ENCODE data around the gene CXorf66. TPM values are rescaled to one million over a fixed set of nuclear protein-coding genes. Genes with fewer than 3 reads are reported as not detected.
A peak's percentile ranks its signal among the peaks of the same experiment; 100 is the strongest.

Gene CXorf66
- total and polyA plus RNA-seq, 2 of the 13 experiments (the other 11 are each of a cell fraction or from before 2014, with no cell fraction given): not detected

DNA sequence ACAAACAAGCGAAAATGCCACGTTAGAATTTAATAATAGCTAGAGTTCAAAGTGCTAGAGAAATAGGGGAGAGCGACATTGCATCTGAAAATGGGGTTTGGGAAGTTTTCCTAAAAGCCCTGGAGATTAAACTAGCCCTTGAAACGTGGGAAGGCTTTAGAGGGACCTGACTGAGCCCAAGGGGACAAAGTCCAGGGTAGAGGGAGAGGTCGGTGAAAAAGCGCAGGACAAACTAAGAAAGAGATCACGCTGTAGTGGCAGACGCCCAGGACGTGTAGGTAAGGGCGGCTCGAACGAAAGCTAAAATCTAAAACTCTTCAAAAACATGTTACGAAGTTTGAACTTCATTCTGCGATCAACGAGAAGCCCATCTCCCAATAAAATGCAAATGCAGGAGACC is 31.4 kb downstream of the CXorf66 start (continued):
- TF ChIP-seq SAP130 (CRISPR knock-in tag; IDR thresholded peaks at IDR 0.05; ENCODE audit: low read depth) (0 out of 2 replicates have a peak, but pooled peaks have one; percentile 16), POLR2A (IDR thresholded peaks at IDR 0.05; ENCODE audit: insufficient read depth in 1 of 2, low read depth in 2 of 2, low read length in 2 of 2) (0 out of 4 replicates have a peak, but pooled peaks of 1 of the 2 experiments have one; percentile 14), SOX5 (CRISPR knock-in tag; IDR thresholded peaks at IDR 0.05; ENCODE audit: borderline replicate concordance) (no peak), SMYD3 (CRISPR knock-in tag; IDR thresholded peaks at IDR 0.05) (no peak), ZNF234 (CRISPR knock-in tag; conservative IDR thresholded peaks at IDR 0.05) (no peak), POLR2AphosphoS5 (IDR thresholded peaks at IDR 0.05; ENCODE audit: low read depth, low read length) (0 out of 2 replicates have a peak, but pooled peaks have one; percentile 21), HNF4G (IDR thresholded peaks at IDR 0.05; ENCODE audit: borderline replicate concordance, low read depth, low read length) (peak; percentile 19; the same call in 1 of the 2 replicates), HNF4G (CRISPR knock-in tag; IDR thresholded peaks at IDR 0.05; ENCODE audit: borderline replicate concordance, low read depth) (no peak), ZNF292 (CRISPR knock-in tag; IDR thresholded peaks at IDR 0.05; ENCODE audit: borderline replicate concordance, low read depth) (no peak), FOXM1 (CRISPR knock-in tag; IDR thresholded peaks at IDR 0.05) (no peak), TCF12 (IDR thresholded peaks at IDR 0.05) (no peak), TCF12 (CRISPR knock-in tag; IDR thresholded peaks at IDR 0.05) (no peak)
- TF ChIP-seq, protein P1, sequence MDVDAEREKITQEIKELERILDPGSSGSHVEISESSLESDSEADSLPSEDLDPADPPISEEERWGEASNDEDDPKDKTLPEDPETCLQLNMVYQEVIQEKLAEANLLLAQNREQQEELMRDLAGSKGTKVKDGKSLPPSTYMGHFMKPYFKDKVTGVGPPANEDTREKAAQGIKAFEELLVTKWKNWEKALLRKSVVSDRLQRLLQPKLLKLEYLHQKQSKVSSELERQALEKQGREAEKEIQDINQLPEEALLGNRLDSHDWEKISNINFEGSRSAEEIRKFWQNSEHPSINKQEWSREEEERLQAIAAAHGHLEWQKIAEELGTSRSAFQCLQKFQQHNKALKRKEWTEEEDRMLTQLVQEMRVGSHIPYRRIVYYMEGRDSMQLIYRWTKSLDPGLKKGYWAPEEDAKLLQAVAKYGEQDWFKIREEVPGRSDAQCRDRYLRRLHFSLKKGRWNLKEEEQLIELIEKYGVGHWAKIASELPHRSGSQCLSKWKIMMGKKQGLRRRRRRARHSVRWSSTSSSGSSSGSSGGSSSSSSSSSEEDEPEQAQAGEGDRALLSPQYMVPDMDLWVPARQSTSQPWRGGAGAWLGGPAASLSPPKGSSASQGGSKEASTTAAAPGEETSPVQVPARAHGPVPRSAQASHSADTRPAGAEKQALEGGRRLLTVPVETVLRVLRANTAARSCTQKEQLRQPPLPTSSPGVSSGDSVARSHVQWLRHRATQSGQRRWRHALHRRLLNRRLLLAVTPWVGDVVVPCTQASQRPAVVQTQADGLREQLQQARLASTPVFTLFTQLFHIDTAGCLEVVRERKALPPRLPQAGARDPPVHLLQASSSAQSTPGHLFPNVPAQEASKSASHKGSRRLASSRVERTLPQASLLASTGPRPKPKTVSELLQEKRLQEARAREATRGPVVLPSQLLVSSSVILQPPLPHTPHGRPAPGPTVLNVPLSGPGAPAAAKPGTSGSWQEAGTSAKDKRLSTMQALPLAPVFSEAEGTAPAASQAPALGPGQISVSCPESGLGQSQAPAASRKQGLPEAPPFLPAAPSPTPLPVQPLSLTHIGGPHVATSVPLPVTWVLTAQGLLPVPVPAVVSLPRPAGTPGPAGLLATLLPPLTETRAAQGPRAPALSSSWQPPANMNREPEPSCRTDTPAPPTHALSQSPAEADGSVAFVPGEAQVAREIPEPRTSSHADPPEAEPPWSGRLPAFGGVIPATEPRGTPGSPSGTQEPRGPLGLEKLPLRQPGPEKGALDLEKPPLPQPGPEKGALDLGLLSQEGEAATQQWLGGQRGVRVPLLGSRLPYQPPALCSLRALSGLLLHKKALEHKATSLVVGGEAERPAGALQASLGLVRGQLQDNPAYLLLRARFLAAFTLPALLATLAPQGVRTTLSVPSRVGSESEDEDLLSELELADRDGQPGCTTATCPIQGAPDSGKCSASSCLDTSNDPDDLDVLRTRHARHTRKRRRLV (CRISPR knock-in tag; IDR thresholded peaks at IDR 0.05): no peak
